IMR-90 (cell line): ENCODE measurements around the gene SERPING1.

Source experiments
- BHLHE40 ChIP-seq: fragments of 150-350 bp; IDR thresholded peaks from 2 replicates; pipeline ENCODE4 v1.6.1; 2016; ENCODE audit warnings: mild to moderate bottlenecking, low read depth, low read length
- CEBPB ChIP-seq: IDR thresholded peaks from 2 replicates; pipeline ENCODE4 v1.6.1; 2012; ENCODE audit warnings: low read depth, low read length, improper control_type of control experiment
- CHD1 ChIP-seq: IDR thresholded peaks from 2 replicates; pipeline ENCODE4 v1.6.1; 2012; ENCODE audit warnings: low read depth, low read length, improper control_type of control experiment
- FOS ChIP-seq: fragments of 150-350 bp; IDR thresholded peaks from 2 replicates; pipeline ENCODE4 v1.6.1; 2016; ENCODE audit warnings: low read depth, low read length
- MAZ ChIP-seq: IDR thresholded peaks from 2 replicates; pipeline ENCODE4 v1.6.1; 2012; ENCODE audit warnings: low read depth, mild to moderate bottlenecking, low read length, improper control_type of control experiment, moderate library complexity, borderline replicate concordance
- MXI1 ChIP-seq: IDR thresholded peaks from 2 replicates; pipeline ENCODE4 v1.6.1; 2012; ENCODE audit warnings: low read depth, mild to moderate bottlenecking, low read length, moderate library complexity, borderline replicate concordance
- POLR2A ChIP-seq: IDR thresholded peaks from 2 replicates; pipeline ENCODE4 v1.6.1; 2012; ENCODE audit warnings: mild to moderate bottlenecking, low read depth, low read length
- RAD21 ChIP-seq: IDR thresholded peaks from 2 replicates; pipeline ENCODE4 v1.6.1; 2012; ENCODE audit warnings: low read length, improper control_type of control experiment
- RCOR1 ChIP-seq: IDR thresholded peaks from 2 replicates; pipeline ENCODE4 v1.6.1; 2012; ENCODE audit warnings: mild to moderate bottlenecking, low read length, improper control_type of control experiment; ENCODE audit not compliant: insufficient replicate concordance
- RFX5 ChIP-seq: IDR thresholded peaks from 2 replicates; pipeline ENCODE4 v1.8.0; 2012; ENCODE audit warnings: low read depth, mild to moderate bottlenecking, low read length, moderate library complexity
- SMC3 ChIP-seq: fragments of 150-350 bp; IDR thresholded peaks from 2 replicates; pipeline ENCODE4 v1.6.1; 2016; ENCODE audit warnings: low read depth, mild to moderate bottlenecking, antibody characterized with exemption, low read length, moderate library complexity
- TF ChIP-seq, protein P1 (sequence below): conservative IDR thresholded peaks from 2 replicates; pipeline ENCODE4 v1.5.1; 2012; ENCODE audit warnings: mild to moderate bottlenecking, low read depth, low read length, improper control_type of control experiment
- TF ChIP-seq, protein P2 (sequence below): fragments of 150-350 bp; IDR thresholded peaks from 2 replicates; pipeline ENCODE4 v1.6.1; 2016; ENCODE audit warnings: low read depth, mild to moderate bottlenecking, low read length, moderate library complexity, borderline replicate concordance

DNA sequence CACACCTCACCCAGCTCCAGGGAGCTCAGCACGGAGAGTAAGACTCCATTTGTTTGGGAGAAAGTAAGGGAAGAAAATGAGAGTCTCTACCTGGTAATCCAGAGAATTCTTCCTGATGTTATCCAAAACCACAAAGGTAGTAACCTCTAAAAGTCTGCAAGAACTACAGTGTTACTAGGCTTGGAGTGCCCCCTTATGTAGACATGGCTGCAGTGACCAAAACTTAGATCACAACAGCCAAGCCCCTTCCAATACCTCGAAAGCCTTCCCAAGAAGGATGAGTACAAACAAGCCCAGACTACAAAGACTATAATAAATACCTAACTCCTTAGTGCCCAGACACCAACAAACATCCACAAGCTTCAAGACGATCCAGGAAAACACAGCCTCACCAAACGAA, 34.9 kb upstream of the SERPING1 start:
- TF ChIP-seq POLR2A, result no peak
- TF ChIP-seq MXI1, result no peak
- no peak for TF ChIP-seq RCOR1
- TF ChIP-seq, protein P1, sequence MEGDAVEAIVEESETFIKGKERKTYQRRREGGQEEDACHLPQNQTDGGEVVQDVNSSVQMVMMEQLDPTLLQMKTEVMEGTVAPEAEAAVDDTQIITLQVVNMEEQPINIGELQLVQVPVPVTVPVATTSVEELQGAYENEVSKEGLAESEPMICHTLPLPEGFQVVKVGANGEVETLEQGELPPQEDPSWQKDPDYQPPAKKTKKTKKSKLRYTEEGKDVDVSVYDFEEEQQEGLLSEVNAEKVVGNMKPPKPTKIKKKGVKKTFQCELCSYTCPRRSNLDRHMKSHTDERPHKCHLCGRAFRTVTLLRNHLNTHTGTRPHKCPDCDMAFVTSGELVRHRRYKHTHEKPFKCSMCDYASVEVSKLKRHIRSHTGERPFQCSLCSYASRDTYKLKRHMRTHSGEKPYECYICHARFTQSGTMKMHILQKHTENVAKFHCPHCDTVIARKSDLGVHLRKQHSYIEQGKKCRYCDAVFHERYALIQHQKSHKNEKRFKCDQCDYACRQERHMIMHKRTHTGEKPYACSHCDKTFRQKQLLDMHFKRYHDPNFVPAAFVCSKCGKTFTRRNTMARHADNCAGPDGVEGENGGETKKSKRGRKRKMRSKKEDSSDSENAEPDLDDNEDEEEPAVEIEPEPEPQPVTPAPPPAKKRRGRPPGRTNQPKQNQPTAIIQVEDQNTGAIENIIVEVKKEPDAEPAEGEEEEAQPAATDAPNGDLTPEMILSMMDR, result no peak
- TF ChIP-seq RAD21, result no peak
- TF ChIP-seq FOS, result no peak
- TF ChIP-seq SMC3, result no peak
- TF ChIP-seq BHLHE40, result no peak
- TF ChIP-seq CEBPB, result no peak
- no peak for TF ChIP-seq CHD1
- TF ChIP-seq MAZ, result no peak
- TF ChIP-seq, protein P2, sequence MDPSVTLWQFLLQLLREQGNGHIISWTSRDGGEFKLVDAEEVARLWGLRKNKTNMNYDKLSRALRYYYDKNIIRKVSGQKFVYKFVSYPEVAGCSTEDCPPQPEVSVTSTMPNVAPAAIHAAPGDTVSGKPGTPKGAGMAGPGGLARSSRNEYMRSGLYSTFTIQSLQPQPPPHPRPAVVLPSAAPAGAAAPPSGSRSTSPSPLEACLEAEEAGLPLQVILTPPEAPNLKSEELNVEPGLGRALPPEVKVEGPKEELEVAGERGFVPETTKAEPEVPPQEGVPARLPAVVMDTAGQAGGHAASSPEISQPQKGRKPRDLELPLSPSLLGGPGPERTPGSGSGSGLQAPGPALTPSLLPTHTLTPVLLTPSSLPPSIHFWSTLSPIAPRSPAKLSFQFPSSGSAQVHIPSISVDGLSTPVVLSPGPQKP, result no peak
- TF ChIP-seq RFX5, result no peak
